Measurements from ENCODE around the gene MACIR. TPM values are rescaled to one million over a fixed set of nuclear protein-coding genes. Genes with fewer than 3 reads are reported as not detected.
A peak's percentile ranks its signal among the peaks of the same experiment; 100 is the strongest.

Gene MACIR
- total RNA-seq, 4 donors from 2014 or later: 4.1 to 42.7 (median 24.1) TPM

DNA sequence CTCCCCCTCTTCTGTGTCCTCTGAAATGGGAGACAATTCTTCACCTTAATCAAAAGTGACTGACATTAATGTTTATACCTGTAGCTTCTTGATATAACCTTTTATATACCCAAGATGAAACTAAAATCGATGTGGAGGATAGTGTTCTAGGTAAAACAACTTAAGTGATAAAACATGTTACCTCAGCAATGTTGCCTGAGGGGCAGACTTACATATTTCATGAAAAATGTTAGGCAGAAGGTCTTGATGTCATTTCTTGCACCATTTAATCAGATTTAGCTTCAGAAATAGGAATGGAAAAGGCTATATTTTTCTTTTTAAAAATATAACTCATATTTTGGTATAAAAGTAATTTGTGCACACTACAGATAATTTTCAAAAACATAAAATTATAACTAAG is 22.7 kb upstream of the MACIR start:
- no peak for TF ChIP-seq POLR2A (IDR thresholded peaks at IDR 0.05)
- TF ChIP-seq, protein P1, sequence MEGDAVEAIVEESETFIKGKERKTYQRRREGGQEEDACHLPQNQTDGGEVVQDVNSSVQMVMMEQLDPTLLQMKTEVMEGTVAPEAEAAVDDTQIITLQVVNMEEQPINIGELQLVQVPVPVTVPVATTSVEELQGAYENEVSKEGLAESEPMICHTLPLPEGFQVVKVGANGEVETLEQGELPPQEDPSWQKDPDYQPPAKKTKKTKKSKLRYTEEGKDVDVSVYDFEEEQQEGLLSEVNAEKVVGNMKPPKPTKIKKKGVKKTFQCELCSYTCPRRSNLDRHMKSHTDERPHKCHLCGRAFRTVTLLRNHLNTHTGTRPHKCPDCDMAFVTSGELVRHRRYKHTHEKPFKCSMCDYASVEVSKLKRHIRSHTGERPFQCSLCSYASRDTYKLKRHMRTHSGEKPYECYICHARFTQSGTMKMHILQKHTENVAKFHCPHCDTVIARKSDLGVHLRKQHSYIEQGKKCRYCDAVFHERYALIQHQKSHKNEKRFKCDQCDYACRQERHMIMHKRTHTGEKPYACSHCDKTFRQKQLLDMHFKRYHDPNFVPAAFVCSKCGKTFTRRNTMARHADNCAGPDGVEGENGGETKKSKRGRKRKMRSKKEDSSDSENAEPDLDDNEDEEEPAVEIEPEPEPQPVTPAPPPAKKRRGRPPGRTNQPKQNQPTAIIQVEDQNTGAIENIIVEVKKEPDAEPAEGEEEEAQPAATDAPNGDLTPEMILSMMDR (IDR thresholded peaks at IDR 0.05): no peak
- DNase-seq: no peak
- no peak overlapping the region for H3K27ac ChIP-seq
- H3K4me3 ChIP-seq: no peak overlapping the region
- no peaks in the 10 kb centered on the region for H3K4me1 ChIP-seq
- H3K27me3 ChIP-seq: no peaks in the 10 kb centered on the region
- H3K9me3 ChIP-seq: peaks cover 0 to 6% (median 0%) of the 10 kb centered on the region in 4 donors
- no peaks in the 10 kb centered on the region for H3K36me3 ChIP-seq

DNA sequence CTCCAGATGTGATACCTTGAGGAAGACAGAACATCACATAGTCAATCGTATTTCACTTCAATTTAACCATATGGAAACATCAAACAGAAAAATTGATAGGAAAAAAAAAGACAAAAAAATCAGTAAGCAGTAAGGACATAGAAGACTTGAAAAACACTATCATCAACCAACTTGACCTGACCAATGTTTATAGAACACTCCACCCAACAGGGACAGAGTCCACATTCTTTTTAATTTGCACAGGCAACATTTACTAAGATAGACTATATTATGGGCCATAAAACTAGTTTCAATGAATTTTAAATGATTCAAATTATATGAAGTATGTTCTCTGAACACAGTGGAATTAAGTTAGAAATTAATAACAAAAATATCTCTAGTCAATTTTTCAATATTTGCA is 20.8 kb upstream of the MACIR start:
- peak overlapping the region in 1 of 4 donors; percentile 25 for H3K27ac ChIP-seq

DNA sequence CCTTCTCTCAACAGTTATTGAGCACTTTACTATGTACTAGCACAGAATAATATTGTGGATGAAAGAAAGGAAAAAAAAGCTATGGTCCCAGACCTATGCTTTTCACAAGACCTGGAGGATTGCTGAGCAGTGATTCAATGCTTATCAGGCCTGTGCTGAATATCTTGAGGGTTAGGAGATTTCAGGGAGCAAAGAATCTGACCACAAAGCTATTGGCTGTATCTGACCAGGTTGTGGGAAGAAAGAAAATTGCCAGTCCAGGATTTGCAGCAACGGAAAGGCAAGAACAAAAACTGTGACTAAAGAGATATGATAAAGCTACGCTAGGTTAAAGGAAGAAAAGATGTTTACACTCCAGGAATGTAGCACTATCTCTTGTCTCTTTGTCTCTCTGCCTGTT is 14.9 kb upstream of the MACIR start:
- no peaks in the 10 kb centered on the region for H3K27me3 ChIP-seq
- no peak overlapping the region for H3K27ac ChIP-seq
- no peak for TF ChIP-seq POLR2A (IDR thresholded peaks at IDR 0.05)
- no peaks in the 10 kb centered on the region for H3K36me3 ChIP-seq
- peaks cover 0 to 6% (median 0%) of the 10 kb centered on the region in 4 donors for H3K9me3 ChIP-seq
- no peak for DNase-seq
- no peak overlapping the region for H3K4me3 ChIP-seq
- H3K4me1 ChIP-seq: no peaks in the 10 kb centered on the region

More for the DNA sequence above, 20.8 kb upstream of the MACIR start:
- H3K36me3 ChIP-seq: no peaks in the 10 kb centered on the region
- no peaks in the 10 kb centered on the region for H3K4me1 ChIP-seq
- H3K4me3 ChIP-seq: no peak overlapping the region
- no peaks in the 10 kb centered on the region for H3K27me3 ChIP-seq
- H3K9me3 ChIP-seq: peaks cover 0 to 6% (median 0%) of the 10 kb centered on the region in 4 donors
- TF ChIP-seq, protein P1 (IDR thresholded peaks at IDR 0.05): no peak
- no peak for TF ChIP-seq POLR2A (IDR thresholded peaks at IDR 0.05)
- no peak for DNase-seq

DNA sequence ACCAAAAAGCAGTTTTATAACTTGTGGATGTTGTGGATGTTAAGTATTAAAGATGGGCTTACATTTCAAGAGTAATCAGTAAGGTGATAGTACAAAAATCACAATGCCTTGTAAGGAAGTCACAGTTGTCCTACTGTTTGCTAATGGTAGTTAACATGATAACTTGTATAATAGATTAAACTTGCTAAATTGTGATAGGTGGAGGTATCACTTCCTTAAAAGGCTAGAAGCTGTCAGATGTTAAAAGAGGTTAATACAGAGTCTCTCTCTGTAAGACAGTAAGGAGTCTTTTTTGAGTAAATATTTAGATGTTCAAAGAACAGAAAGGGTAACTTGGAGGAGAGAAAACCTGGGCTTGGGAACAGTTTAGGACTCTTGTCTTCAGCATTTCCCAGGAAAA is 14.2 kb upstream of the MACIR start:
- H3K4me3 ChIP-seq: no peak overlapping the region
- peaks cover 0 to 4% (median 0%) of the 10 kb centered on the region in 4 donors for H3K9me3 ChIP-seq
- no peak overlapping the region for H3K27ac ChIP-seq
- TF ChIP-seq, protein P1 (IDR thresholded peaks at IDR 0.05): no peak
- TF ChIP-seq POLR2A (IDR thresholded peaks at IDR 0.05): no peak
- no peaks in the 10 kb centered on the region for H3K4me1 ChIP-seq
- no peak for DNase-seq
- H3K36me3 ChIP-seq: no peaks in the 10 kb centered on the region
- H3K27me3 ChIP-seq: no peaks in the 10 kb centered on the region

DNA sequence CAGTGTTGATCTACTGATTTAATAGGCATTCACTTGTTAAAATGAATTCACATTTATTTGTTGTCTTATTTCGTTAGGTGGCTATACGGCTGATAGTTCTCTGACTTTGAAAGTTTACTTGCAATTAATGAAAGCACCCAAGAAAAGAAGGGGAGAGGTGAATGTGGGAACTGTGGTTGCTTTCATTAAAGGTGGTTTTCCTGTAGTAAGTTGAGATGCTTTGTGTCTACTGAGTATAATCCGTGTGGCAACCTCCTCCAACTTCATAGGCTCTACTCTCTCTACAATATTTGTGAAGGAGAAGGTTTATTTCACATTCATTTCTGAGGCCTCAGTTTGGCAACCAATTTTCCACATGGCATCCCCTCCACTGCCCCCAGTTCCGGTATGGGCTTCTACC is 12.8 kb upstream of the MACIR start:
- Histone ChIP-seq H3K4me3 (no peak overlapping the region), H3K36me3 (no peaks in the 10 kb centered on the region), H3K27me3 (no peaks in the 10 kb centered on the region), H3K9me3 (no peaks in the 10 kb centered on the region), H3K4me1 (no peaks in the 10 kb centered on the region), H3K27ac (no peak overlapping the region)
- no peak for DNase-seq
- no peak for TF ChIP-seq POLR2A (IDR thresholded peaks at IDR 0.05)
- TF ChIP-seq, protein P1 (IDR thresholded peaks at IDR 0.05): no peak

DNA sequence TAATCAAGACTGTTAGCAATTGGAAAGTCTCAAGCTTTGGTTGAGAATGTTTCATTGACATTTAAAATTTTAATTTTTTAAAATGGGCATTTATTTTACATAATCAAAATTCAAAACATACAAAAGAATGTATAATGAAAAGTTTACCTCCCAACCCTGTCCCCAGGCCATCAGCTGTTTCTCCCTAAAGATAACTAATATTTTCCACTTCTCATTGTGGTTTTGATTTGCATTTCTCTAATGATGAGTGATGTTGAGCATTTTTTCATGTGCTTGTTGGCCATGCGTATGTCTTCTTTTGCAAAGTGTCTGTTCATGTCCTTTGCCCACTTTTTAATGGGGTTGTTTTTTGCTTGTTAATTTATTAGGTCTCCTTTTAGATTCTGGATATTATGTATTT is 11.4 kb upstream of the MACIR start:
- H3K4me1 ChIP-seq: no peaks in the 10 kb centered on the region
- H3K27me3 ChIP-seq: no peaks in the 10 kb centered on the region
- no peaks in the 10 kb centered on the region for H3K36me3 ChIP-seq
- no peak for DNase-seq
- H3K9me3 ChIP-seq: no peaks in the 10 kb centered on the region
- no peak overlapping the region for H3K27ac ChIP-seq
- no peak overlapping the region for H3K4me3 ChIP-seq
- TF ChIP-seq, protein P1 (IDR thresholded peaks at IDR 0.05): no peak
- TF ChIP-seq POLR2A (IDR thresholded peaks at IDR 0.05): no peak
